Activated CD4-positive, CD25-positive, alpha-beta regulatory T cell (primary cell): Measurements from ENCODE around the gene TMEM43.
"Not testable (repeated sequence)": the region's sequence is repeated elsewhere in the genome, so short reads cannot be mapped to it uniquely, and the experiment has no call there.

Experiments
- DNase-seq, 4 experiments: peaks; one replicate each; lab custom pipeline; 2025; lab: John Stamatoyannopoulos, UW

The TMEM43 gene

GRCh38 chr3:14124615-14125192, at the start of gene TMEM43, which contains the start of gene CHCHD4:
TMEM43 (plus strand) TSS chr3:14125052; CDS start chr3:14125194, 142 bp downstream.
CHCHD4 (minus strand) TSS chr3:14124870; CDS start chr3:14124676, 194 bp downstream.
- DNase-seq: peak; percentile 94 to 97 (median 96)

GRCh38 chr3:14075233-14075632, 49.6 kb upstream of the TMEM43 start:
- DNase-seq: not testable (repeated sequence)

- no peak for DNase-seq
Measured at GRCh38 chr3:14077310-14077709, 47.5 kb upstream of the TMEM43 start.

- no peak for DNase-seq
Measured at GRCh38 chr3:14082108-14082657, 42.7 kb upstream of the TMEM43 start.

GRCh38 chr3:14087461-14087860, 37.4 kb upstream of the TMEM43 start:
- not testable (repeated sequence) for DNase-seq

GRCh38 chr3:14091959-14092358, 32.9 kb upstream of the TMEM43 start:
- DNase-seq: not testable (repeated sequence)

GRCh38 chr3:14092464-14092863, 32.4 kb upstream of the TMEM43 start:
- no peak for DNase-seq

- DNase-seq: no peak
Measured at GRCh38 chr3:14093831-14094230, 31.0 kb upstream of the TMEM43 start.

GRCh38 chr3:14096742-14097141, 28.1 kb upstream of the TMEM43 start:
- no peak for DNase-seq

- DNase-seq: no peak
Measured at GRCh38 chr3:14097616-14098391, 27.0 kb upstream of the TMEM43 start.

GRCh38 chr3:14109821-14110220, 15.0 kb upstream of the TMEM43 start:
- not testable (repeated sequence) for DNase-seq

GRCh38 chr3:14110699-14111098, 14.2 kb upstream of the TMEM43 start:
- DNase-seq: no peak

GRCh38 chr3:14113965-14114635, 10.8 kb upstream of the TMEM43 start:
- no peak for DNase-seq

GRCh38 chr3:14117468-14118399, 7.1 kb upstream of the TMEM43 start:
- DNase-seq: no peak

- no peak for DNase-seq
Measured at GRCh38 chr3:14118400-14119381, 6.2 kb upstream of the TMEM43 start.

GRCh38 chr3:14119651-14120050, 5.2 kb upstream of the TMEM43 start:
- DNase-seq: no peak

- no peak for DNase-seq
Measured at GRCh38 chr3:14120111-14120920, 4.5 kb upstream of the TMEM43 start.

- DNase-seq: not testable (repeated sequence)
Measured at GRCh38 chr3:14120921-14121448, 3.9 kb upstream of the TMEM43 start.

- DNase-seq: no peak
Measured at GRCh38 chr3:14121859-14122258, 3.0 kb upstream of the TMEM43 start.
